Gastroesophageal sphincter (tissue), 3 donors: Measurements from ENCODE around the gene NUP188.

Experiments
- CTCF ChIP-seq, 4 experiments: fragments of 200-600 bp in 2 of 4; fragments of 450-650 bp in 2 of 4; sonication (generic) in 1 of 4; IDR thresholded peaks; one replicate each; pipeline ENCODE4 v1.5.1; 2017 to 2019; ENCODE audit warnings: antibody characterized with exemption in 4 of 4, mild to moderate bottlenecking in 2 of 4, moderate library complexity in 2 of 4
- EP300 ChIP-seq: sonication (generic); formaldehyde crosslinking; IDR thresholded peaks from one replicate; pipeline ENCODE4 v1.6.1; 2017; ENCODE audit warnings: antibody characterized with exemption, mild to moderate bottlenecking
- POLR2A ChIP-seq, 2 donors: fragments of 450-650 bp; IDR thresholded peaks; one replicate each; pipeline ENCODE4 v1.6.1; 2017; ENCODE audit warnings: antibody characterized with exemption in 2 of 2, mild to moderate bottlenecking in 2 of 2, moderate library complexity in 1 of 2
- POLR2AphosphoS5 ChIP-seq: sonication (generic); formaldehyde crosslinking; IDR thresholded peaks from one replicate; pipeline ENCODE4 v1.6.1; 2017; ENCODE audit warnings: antibody characterized with exemption

- TF ChIP-seq CTCF (IDR thresholded peaks at IDR 0.05), result no peak
- no peak for TF ChIP-seq POLR2A (IDR thresholded peaks at IDR 0.05)
- TF ChIP-seq POLR2AphosphoS5, result no peak
- no peak for TF ChIP-seq EP300
These were observed 45.0 kb upstream of the NUP188 start for GRCh38 chr9:128902351-128903078.
